Tibial artery (tissue), 4 donors: ENCODE data around the gene PXMP2.

Experiments
- DNase-seq, 2 donors: peaks; one replicate each; pipeline ENCODE4 v3.0.0-alpha.2; 2019
- H3K27ac ChIP-seq, 2 donors: fragments of 200-600 bp; sonication (generic) in 1 of 2; 1 replicate in 1 of 2; 2 replicates in 1 of 2; pipeline ENCODE4 v1.5.1; 2018 to 2019; ENCODE audit warnings: mild to moderate bottlenecking in 1 of 2
- H3K27me3 ChIP-seq, 2 donors: fragments of 200-600 bp; sonication (generic) in 1 of 2; one replicate each; pipeline versions ENCODE4 v1.5.1 to v1.6.0; 2016 to 2019
- H3K36me3 ChIP-seq, 3 donors: fragments of 200-600 bp; sonication (generic) in 2 of 3; one replicate each; pipeline ENCODE4 v1.5.1; 2016 to 2019; ENCODE audit warnings: mild to moderate bottlenecking in 2 of 3
- H3K4me1 ChIP-seq, 4 donors: fragments of 200-600 bp; sonication (generic) in 2 of 4; 1 replicate in 3 of 4; 2 replicates in 1 of 4; pipeline ENCODE4 v1.5.1; 2016 to 2019
- H3K4me3 ChIP-seq, 2 donors: fragments of 200-600 bp; sonication (generic) in 1 of 2; 1 replicate in 1 of 2; 2 replicates in 1 of 2; pipeline ENCODE4 v1.5.1; 2018 to 2019; ENCODE audit warnings: mild to moderate bottlenecking in 2 of 2
- H3K9me3 ChIP-seq, 3 donors: fragments of 200-600 bp; sonication (generic) in 1 of 3; one replicate each; pipeline ENCODE4 v1.5.1; 2016 to 2019
- intact Hi-C: fragments of 100-400 bp; cut with DNase I; formaldehyde crosslinking; loops from one replicate; pipeline ENCODE4 v1.15.0; 2023; ENCODE audit warnings: low total_unique reads
- TF ChIP-seq, protein P1 (sequence below), 2 experiments: fragments of 200-600 bp in 1 of 2; fragments of 450-650 bp in 1 of 2; IDR thresholded peaks; one replicate each; pipeline ENCODE4 v1.5.1; 2017 to 2019; ENCODE audit warnings: antibody characterized with exemption in 2 of 2, mild to moderate bottlenecking in 1 of 2, moderate library complexity in 1 of 2

Gene PXMP2

DNA sequence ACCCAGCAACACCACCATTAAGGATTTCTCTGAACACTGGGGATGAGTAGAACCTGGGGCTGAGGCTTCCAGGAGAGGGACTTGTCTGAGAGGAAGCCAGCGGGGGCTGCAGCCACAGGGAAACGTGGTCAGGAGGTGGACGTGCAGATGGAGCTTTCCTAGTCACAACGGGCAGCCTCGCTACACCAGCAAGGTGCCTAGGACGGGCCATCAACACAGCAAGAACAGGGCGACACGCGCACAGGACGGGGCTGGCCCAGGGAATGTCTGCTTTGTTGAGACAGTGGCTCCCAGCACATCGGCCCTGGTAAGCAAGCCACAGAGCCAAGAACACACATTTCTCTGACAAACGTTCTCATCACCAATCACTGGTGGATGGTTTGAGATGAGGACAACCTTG lies 49.0 kb downstream of the PXMP2 start:
- TF ChIP-seq, protein P1, sequence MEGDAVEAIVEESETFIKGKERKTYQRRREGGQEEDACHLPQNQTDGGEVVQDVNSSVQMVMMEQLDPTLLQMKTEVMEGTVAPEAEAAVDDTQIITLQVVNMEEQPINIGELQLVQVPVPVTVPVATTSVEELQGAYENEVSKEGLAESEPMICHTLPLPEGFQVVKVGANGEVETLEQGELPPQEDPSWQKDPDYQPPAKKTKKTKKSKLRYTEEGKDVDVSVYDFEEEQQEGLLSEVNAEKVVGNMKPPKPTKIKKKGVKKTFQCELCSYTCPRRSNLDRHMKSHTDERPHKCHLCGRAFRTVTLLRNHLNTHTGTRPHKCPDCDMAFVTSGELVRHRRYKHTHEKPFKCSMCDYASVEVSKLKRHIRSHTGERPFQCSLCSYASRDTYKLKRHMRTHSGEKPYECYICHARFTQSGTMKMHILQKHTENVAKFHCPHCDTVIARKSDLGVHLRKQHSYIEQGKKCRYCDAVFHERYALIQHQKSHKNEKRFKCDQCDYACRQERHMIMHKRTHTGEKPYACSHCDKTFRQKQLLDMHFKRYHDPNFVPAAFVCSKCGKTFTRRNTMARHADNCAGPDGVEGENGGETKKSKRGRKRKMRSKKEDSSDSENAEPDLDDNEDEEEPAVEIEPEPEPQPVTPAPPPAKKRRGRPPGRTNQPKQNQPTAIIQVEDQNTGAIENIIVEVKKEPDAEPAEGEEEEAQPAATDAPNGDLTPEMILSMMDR (IDR thresholded peaks at IDR 0.05): no peak
- Histone ChIP-seq H3K36me3 (peaks cover 85 to 100% (median 98%) of the 10 kb centered on the region in 3 donors), H3K27ac (no peak overlapping the region), H3K9me3 (no peaks in the 10 kb centered on the region), H3K27me3 (no peaks in the 10 kb centered on the region), H3K4me1 (no peaks in the 10 kb centered on the region), H3K4me3 (no peak overlapping the region)
- DNase-seq: no peak
- intact Hi-C loops: no loop called here

DNA sequence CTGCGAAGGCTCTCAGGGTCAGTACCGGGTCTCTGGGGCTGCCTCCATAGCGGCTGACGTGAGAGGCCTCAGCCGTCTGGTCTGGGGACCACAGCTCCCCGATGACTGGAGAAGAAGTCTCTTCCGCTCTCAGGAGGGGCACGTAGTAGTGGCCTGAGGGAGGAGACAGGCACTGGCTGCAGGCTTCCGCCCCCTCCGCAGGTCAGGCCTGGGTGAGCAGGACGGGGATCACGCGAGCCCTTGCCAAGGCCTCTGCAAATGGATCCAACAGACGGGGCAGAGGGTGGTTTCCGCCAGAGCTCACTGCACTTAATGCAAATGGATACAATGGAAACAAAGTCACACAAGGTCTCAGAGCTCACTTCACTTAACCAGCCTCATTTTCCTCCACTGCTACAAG lies 49.5 kb downstream of the PXMP2 start:
- DNase-seq: no peak
- TF ChIP-seq, protein P1 (IDR thresholded peaks at IDR 0.05): no peak
- Histone ChIP-seq H3K36me3 (peaks cover 85 to 100% (median 98%) of the 10 kb centered on the region in 3 donors), H3K27ac (no peak overlapping the region), H3K27me3 (no peaks in the 10 kb centered on the region), H3K4me3 (no peak overlapping the region), H3K4me1 (no peaks in the 10 kb centered on the region), H3K9me3 (no peaks in the 10 kb centered on the region)
- intact Hi-C loops: no loop called here

DNA sequence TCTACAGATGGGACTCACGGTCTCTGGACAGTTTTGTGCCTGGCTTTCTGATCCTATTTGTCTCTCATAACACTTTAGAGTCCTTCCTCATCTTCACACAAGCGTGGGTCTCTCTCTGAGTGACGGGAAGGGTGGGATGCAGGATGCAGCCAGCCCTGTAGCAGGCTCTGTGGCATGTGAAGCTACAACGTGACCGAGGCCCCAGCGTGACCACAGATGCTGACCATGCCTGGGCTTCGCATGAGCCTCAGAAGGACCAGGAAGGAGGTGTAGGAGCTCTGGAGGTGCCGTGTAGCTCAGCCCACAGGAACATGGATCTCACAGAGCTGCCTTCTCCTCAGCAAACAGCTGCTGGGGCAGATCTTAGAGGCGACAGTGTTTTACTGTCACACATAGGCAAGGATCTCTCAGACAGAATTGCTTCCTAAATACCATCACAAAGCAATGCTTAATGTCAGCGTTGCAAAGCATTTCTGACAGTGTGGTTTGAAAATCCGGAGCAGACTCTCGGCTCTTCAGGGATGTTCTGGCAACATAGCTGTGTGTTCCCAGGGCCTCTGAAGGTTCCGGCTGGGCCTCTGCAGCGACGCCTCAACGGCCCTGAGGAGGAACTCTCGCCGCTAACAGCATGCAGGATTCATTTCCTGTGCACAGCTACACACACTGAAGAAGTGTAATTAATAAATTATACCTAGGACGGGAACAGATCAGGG lies 52.4 kb downstream of the PXMP2 start:
- Histone ChIP-seq H3K27me3 (no peaks in the 10 kb centered on the region), H3K36me3 (peaks cover 82 to 100% (median 97%) of the 10 kb centered on the region in 3 donors), H3K9me3 (no peaks in the 10 kb centered on the region), H3K4me1 (no peaks in the 10 kb centered on the region), H3K27ac (no peak overlapping the region), H3K4me3 (no peak overlapping the region)
- TF ChIP-seq, protein P1 (IDR thresholded peaks at IDR 0.05): no peak
- DNase-seq: no peak
- intact Hi-C loops: no loop called here

DNA sequence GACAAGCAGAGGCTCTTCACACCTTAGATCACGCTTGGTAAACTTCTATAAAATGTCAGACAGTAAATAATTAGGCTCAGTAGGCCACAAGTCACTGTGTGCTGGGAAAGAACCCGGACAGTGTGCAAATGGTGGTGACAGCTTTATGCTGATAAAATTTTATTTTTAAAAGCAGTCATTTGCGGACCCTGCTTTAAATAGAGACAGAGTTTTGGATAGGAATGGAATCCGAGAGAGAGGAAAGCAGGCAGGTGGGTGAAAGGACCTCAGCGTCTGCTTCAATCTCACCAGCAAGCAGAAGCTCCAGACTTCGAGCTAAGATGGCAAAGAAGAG lies 52.9 kb downstream of the PXMP2 start:
- no peak overlapping the region for H3K27ac ChIP-seq
- H3K4me3 ChIP-seq: no peak overlapping the region
- DNase-seq: no peak
- TF ChIP-seq, protein P1 (IDR thresholded peaks at IDR 0.05): no peak
- intact Hi-C loops: no loop called here
- H3K36me3 ChIP-seq: peaks cover 82 to 100% (median 97%) of the 10 kb centered on the region in 3 donors
- no peaks in the 10 kb centered on the region for H3K9me3 ChIP-seq
- no peaks in the 10 kb centered on the region for H3K4me1 ChIP-seq
- no peaks in the 10 kb centered on the region for H3K27me3 ChIP-seq

DNA sequence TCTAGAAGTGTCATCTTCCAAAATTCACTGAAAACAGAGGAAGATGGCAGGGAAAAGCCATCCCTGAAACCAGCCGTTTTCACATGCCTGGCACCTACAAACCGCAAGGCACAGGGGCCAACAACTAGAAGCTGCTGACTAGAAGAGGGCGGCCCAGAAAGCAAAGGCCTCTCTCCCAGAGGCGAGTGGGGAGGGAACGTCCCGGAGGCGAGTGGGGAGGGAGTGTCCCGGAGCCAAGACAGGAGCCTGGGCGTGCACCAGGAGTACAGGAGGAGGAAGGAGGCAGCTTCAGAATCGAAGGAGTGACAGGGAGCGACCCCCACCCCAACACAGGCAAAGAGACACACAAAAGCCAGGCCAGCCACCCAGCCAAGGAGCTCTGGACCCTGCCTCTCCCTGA lies 53.3 kb downstream of the PXMP2 start:
- peaks cover 82 to 100% (median 97%) of the 10 kb centered on the region in 3 donors for H3K36me3 ChIP-seq
- TF ChIP-seq, protein P1 (IDR thresholded peaks at IDR 0.05): no peak
- H3K27ac ChIP-seq: no peak overlapping the region
- no peaks in the 10 kb centered on the region for H3K27me3 ChIP-seq
- H3K4me1 ChIP-seq: no peaks in the 10 kb centered on the region
- intact Hi-C loops: no loop called here
- DNase-seq: no peak
- no peak overlapping the region for H3K4me3 ChIP-seq
- no peaks in the 10 kb centered on the region for H3K9me3 ChIP-seq
